ENCODE results near the gene TIAM1. TPM values are rescaled to one million over a fixed set of nuclear protein-coding genes. Genes with fewer than 3 reads are reported as not detected.
A peak's percentile ranks its signal among the peaks of the same experiment; 100 is the strongest.

The TIAM1 gene
- total RNA-seq, 1 donor from 2014 or later: 35.4 TPM

DNA sequence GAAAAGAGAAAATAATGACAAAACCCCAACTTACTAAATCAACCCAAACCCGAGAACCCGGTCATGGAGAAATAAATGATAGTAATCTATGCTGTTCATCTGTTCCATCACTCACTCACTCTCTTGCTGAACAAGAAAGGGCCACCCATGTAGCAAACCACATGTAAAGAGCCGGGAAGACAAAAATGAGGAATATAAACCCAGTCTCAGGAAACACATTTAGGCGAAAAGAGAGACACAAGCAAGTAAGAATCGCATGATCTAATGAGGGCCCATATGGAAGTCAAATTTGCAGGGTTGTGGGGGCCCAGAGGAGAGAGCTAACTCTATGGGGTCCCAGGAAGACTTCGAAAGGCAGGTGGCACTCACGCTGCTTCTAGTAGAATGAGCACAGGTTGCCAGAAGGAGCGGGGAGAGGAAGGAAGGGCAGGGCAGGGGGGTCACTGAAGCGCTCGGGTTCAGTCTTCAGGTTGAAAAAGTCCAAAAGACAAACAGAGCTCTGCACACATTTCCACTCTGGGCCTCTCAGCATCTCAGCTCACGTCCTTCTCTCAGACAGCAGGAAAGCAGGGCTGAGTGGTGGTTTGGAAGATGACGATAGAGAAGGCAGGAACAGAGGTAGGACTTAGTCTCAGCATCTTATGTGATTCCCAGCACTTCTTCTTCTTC is 162.8 kb downstream of the TIAM1 start:
- no peaks in the 10 kb centered on the region for H3K4me1 Mint-ChIP-seq (ENCODE audit: low read depth)
- no peak overlapping the region for H3K27ac Mint-ChIP-seq
- TF ChIP-seq CTCF (IDR thresholded peaks at IDR 0.05; ENCODE audit: unreplicated experiment): no peak
- DNase-seq (ENCODE audit: low spot score, unreplicated experiment): no peak
- H3K9me3 Mint-ChIP-seq (ENCODE audit: low read depth): no peaks in the 10 kb centered on the region
- no peaks in the 10 kb centered on the region for H3K27me3 Mint-ChIP-seq
- H3K4me3 Mint-ChIP-seq (ENCODE audit: low read depth): no peak overlapping the region
- H3K36me3 Mint-ChIP-seq (ENCODE audit: insufficient read depth): peaks cover 5% of the 10 kb centered on the region

DNA sequence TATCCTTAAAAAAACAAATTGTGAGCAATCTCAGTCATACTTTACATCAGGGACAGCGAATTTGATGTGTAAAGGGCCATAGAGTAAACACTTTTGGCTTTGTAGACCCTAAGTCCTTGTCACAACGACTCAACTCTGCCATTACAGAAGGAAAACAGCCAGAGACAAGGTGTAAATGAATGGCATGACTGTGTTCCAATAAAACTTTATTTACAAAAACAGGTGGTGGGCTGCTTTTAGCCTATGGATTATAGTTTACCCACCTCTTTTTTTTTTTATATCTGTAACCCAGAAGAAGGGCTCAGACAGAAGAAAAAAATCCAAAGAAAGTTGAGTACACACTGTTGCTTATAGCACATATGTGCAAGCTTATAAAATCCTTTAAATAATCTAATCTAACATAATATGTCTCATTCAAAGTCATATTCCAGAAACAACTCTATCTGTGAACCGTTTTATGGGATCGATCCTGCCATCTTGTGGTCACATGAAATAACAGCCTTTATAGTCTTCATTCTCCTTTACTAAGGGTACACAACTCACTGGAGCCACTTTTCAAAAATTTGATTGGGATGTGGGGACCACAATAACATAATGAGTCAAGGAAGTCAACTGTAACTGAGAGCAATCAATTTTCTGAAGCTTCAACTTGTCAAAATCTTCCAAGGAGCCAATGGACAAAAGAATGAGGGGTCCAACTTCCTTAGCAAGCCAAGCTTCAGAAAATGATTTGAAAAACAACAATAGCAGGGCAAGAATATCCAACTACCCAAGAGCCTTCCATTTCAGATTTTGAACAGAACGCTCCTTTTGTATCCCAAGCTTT is 163.6 kb downstream of the TIAM1 start:
- Mint-ChIP-seq H3K4me3 (ENCODE audit: low read depth) (no peak overlapping the region), H3K9me3 (ENCODE audit: low read depth) (no peaks in the 10 kb centered on the region), H3K27me3 (no peaks in the 10 kb centered on the region), H3K4me1 (ENCODE audit: low read depth) (no peaks in the 10 kb centered on the region), H3K36me3 (ENCODE audit: insufficient read depth) (peaks cover 5% of the 10 kb centered on the region), H3K27ac (no peak overlapping the region)
- DNase-seq (ENCODE audit: low spot score, unreplicated experiment): no peak
- TF ChIP-seq CTCF (IDR thresholded peaks at IDR 0.05; ENCODE audit: unreplicated experiment): peak; percentile 67

- Mint-ChIP-seq H3K9me3 (ENCODE audit: low read depth) (no peaks in the 10 kb centered on the region), H3K36me3 (ENCODE audit: insufficient read depth) (peaks cover 2% of the 10 kb centered on the region), H3K27ac (no peak overlapping the region), H3K4me3 (ENCODE audit: low read depth) (no peak overlapping the region), H3K4me1 (ENCODE audit: low read depth) (peaks cover 15% of the 10 kb centered on the region), H3K27me3 (no peaks in the 10 kb centered on the region)
- DNase-seq (ENCODE audit: low spot score, unreplicated experiment): no peak
- no peak for TF ChIP-seq CTCF (IDR thresholded peaks at IDR 0.05; ENCODE audit: unreplicated experiment)
Observed at GRCh38 chr21:31176725-31177124, 167.3 kb downstream of the TIAM1 start.

DNA sequence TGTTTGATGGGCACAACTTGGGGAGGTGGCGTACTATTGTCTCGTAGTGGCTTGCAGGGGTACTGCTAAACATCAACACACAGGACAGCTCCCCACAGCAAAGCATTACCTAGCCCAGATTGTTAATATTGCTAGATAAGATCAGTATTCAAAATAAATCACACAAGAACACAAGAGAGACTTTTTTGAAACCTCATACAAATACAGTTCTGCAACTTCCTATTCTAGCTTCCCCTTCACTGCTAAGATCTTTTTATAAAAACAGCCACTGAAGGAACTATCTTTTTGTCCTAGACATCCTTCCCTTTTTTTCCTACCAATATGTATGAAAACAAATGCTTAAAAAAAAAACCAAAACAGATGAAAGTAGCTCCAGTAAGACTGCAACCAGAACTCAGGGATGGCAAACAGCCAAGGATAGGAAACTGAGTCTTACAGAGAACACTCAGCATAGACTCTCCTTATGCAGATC is 167.9 kb downstream of the TIAM1 start:
- no peak overlapping the region for H3K27ac Mint-ChIP-seq
- TF ChIP-seq CTCF (IDR thresholded peaks at IDR 0.05; ENCODE audit: unreplicated experiment): no peak
- H3K36me3 Mint-ChIP-seq (ENCODE audit: insufficient read depth): peaks cover 2% of the 10 kb centered on the region
- H3K27me3 Mint-ChIP-seq: no peaks in the 10 kb centered on the region
- no peak for DNase-seq (ENCODE audit: low spot score, unreplicated experiment)
- H3K4me1 Mint-ChIP-seq (ENCODE audit: low read depth): peaks cover 15% of the 10 kb centered on the region
- H3K4me3 Mint-ChIP-seq (ENCODE audit: low read depth): no peak overlapping the region
- H3K9me3 Mint-ChIP-seq (ENCODE audit: low read depth): no peaks in the 10 kb centered on the region

DNA sequence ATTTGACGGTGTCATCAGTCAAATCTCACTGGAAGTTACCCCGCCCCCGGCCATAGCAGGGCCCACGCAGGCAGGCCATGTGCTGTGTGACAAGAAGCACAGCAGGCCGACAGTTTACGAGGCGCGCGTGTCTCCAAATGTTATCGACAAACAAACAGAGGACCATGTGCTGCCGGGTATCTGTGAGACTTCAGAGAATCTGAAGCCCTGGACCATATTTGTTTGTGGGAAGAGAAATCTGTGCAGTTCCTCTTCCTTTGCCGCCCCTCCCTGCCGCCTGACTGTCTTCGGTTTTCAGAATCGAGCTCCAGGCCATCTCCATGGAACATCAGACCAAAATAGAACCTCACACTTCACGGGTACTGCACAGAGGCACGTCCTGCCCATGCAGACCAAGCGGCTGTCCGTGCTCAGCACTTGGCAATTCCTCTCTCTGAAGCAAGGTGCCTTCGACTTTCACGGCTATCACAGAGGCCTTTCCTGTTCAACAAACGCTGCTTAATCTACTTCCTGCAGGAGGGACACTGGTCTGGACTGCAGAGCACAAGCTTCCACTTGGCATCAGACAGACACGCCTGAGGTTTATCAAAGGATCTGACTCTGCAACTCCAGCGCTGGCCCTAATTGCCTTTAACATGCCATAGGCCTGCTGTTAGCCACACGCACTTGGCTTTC is 170.0 kb downstream of the TIAM1 start:
- H3K4me3 Mint-ChIP-seq (ENCODE audit: low read depth): no peak overlapping the region
- no peaks in the 10 kb centered on the region for H3K27me3 Mint-ChIP-seq
- TF ChIP-seq CTCF (IDR thresholded peaks at IDR 0.05; ENCODE audit: unreplicated experiment): no peak
- no peaks in the 10 kb centered on the region for H3K9me3 Mint-ChIP-seq (ENCODE audit: low read depth)
- DNase-seq (ENCODE audit: low spot score, unreplicated experiment): no peak
- H3K36me3 Mint-ChIP-seq (ENCODE audit: insufficient read depth): no peaks in the 10 kb centered on the region
- peak overlapping the region; percentile 26 for H3K27ac Mint-ChIP-seq
- peaks cover 15% of the 10 kb centered on the region for H3K4me1 Mint-ChIP-seq (ENCODE audit: low read depth)

All from progenitor cell of endocrine pancreas (in vitro differentiated cells).